ACHN (cell line): ENCODE measurements around the gene SLC45A1.

ENCODE experiments used
- DNase-seq: peaks from one replicate; pipeline ENCODE4 v3.0.0-alpha.2; 2015
- in situ Hi-C: cut with HindIII; loops from 2 replicates; pipeline ENCODE4 v1.10.0; 2017; ENCODE audit warnings: low sequenced_read_pairs, low pct_ligation_motif_present, low pct_unique_long_range_greater_than_20kb

SLC45A1 gene

GRCh38 chr1:8348777-8349472 is 31.0 kb downstream of the SLC45A1 start:
- DNase-seq = peak; percentile 48
- in situ Hi-C loops = no loop called here

GRCh38 chr1:8349473-8349865 is 31.6 kb downstream of the SLC45A1 start:
- DNase-seq = no peak
- in situ Hi-C loops = no loop called here

GRCh38 chr1:8349961-8350360 is 32.0 kb downstream of the SLC45A1 start:
- in situ Hi-C loops = no loop called here
- no peak for DNase-seq

- in situ Hi-C loops = no loop called here
- no peak for DNase-seq
Observed at GRCh38 chr1:8350914-8351684, 33.2 kb downstream of the SLC45A1 start.

GRCh38 chr1:8351693-8352470 is 34.0 kb downstream of the SLC45A1 start:
- in situ Hi-C loops = no loop called here
- DNase-seq = peak; percentile 19

- DNase-seq = no peak
- in situ Hi-C loops = no loop called here
Observed at GRCh38 chr1:8352471-8352845, 34.5 kb downstream of the SLC45A1 start.

- in situ Hi-C loops = no loop called here
- no peak for DNase-seq
Observed at GRCh38 chr1:8352886-8353785, 35.2 kb downstream of the SLC45A1 start.

- DNase-seq = no peak
- in situ Hi-C loops = no loop called here
Observed at GRCh38 chr1:8354038-8354437, 36.1 kb downstream of the SLC45A1 start.

- in situ Hi-C loops = no loop called here
- no peak for DNase-seq
Observed at GRCh38 chr1:8355439-8356255, 37.7 kb downstream of the SLC45A1 start.

- no peak for DNase-seq
- in situ Hi-C loops = no loop called here
Observed at GRCh38 chr1:8356256-8357209, 38.6 kb downstream of the SLC45A1 start.

- DNase-seq = no peak
- in situ Hi-C loops = no loop called here
Observed at GRCh38 chr1:8357329-8358101, 39.6 kb downstream of the SLC45A1 start.

- in situ Hi-C loops = no loop called here
- DNase-seq = no peak
Observed at GRCh38 chr1:8358241-8358896, 40.5 kb downstream of the SLC45A1 start.

GRCh38 chr1:8358897-8359616 is 41.1 kb downstream of the SLC45A1 start:
- in situ Hi-C loops = no loop called here
- no peak for DNase-seq

- in situ Hi-C loops = no loop called here
- no peak for DNase-seq
Observed at GRCh38 chr1:8359617-8360481, 41.9 kb downstream of the SLC45A1 start.
